HL-60 (cell line): ENCODE results near the gene TSC22D2.

ENCODE experiments used
- GABPA ChIP-seq: IDR thresholded peaks from 2 replicates; pipeline ENCODE4 v1.6.1; 2012; ENCODE audit warnings: low read depth
- POLR2AphosphoS5 ChIP-seq: IDR thresholded peaks from 2 replicates; pipeline ENCODE4 v1.6.1; 2012; ENCODE audit warnings: low read depth
- SPI1 ChIP-seq: IDR thresholded peaks from 2 replicates; pipeline ENCODE4 v1.6.1; 2012; ENCODE audit warnings: low read depth, mild to moderate bottlenecking, borderline replicate concordance
- TF ChIP-seq, protein P1 (sequence below): IDR thresholded peaks from 2 replicates; pipeline ENCODE4 v1.6.1; 2012; ENCODE audit warnings: low read depth; ENCODE audit not compliant: insufficient replicate concordance
- TF ChIP-seq, protein P2 (sequence below): IDR thresholded peaks from one replicate; pipeline ENCODE4 v1.5.1; 2011; ENCODE audit warnings: low read length, control low read depth, inconsistent platforms; ENCODE audit not compliant: insufficient read depth

DNA sequence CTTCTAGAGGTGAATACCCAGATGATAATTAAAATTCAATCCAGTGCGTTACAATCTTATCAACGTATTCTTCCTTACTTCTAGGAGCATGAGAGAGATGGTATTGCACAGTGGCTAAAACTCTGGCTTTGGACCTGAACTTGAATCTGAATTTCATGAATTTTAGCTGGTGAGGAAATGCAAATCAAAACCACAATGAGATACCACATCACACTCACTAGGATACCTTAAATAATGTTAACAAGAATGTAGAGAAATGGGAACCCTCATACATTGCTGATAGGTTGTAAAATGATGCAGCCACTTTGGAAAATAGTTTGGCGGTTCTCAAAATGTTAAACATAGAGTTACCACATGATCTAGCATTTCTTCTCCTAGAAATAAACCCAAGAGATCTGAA lies 47.1 kb upstream of the TSC22D2 start:
- TF ChIP-seq, protein P1, sequence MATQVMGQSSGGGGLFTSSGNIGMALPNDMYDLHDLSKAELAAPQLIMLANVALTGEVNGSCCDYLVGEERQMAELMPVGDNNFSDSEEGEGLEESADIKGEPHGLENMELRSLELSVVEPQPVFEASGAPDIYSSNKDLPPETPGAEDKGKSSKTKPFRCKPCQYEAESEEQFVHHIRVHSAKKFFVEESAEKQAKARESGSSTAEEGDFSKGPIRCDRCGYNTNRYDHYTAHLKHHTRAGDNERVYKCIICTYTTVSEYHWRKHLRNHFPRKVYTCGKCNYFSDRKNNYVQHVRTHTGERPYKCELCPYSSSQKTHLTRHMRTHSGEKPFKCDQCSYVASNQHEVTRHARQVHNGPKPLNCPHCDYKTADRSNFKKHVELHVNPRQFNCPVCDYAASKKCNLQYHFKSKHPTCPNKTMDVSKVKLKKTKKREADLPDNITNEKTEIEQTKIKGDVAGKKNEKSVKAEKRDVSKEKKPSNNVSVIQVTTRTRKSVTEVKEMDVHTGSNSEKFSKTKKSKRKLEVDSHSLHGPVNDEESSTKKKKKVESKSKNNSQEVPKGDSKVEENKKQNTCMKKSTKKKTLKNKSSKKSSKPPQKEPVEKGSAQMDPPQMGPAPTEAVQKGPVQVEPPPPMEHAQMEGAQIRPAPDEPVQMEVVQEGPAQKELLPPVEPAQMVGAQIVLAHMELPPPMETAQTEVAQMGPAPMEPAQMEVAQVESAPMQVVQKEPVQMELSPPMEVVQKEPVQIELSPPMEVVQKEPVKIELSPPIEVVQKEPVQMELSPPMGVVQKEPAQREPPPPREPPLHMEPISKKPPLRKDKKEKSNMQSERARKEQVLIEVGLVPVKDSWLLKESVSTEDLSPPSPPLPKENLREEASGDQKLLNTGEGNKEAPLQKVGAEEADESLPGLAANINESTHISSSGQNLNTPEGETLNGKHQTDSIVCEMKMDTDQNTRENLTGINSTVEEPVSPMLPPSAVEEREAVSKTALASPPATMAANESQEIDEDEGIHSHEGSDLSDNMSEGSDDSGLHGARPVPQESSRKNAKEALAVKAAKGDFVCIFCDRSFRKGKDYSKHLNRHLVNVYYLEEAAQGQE: no peak
- TF ChIP-seq, protein P2, sequence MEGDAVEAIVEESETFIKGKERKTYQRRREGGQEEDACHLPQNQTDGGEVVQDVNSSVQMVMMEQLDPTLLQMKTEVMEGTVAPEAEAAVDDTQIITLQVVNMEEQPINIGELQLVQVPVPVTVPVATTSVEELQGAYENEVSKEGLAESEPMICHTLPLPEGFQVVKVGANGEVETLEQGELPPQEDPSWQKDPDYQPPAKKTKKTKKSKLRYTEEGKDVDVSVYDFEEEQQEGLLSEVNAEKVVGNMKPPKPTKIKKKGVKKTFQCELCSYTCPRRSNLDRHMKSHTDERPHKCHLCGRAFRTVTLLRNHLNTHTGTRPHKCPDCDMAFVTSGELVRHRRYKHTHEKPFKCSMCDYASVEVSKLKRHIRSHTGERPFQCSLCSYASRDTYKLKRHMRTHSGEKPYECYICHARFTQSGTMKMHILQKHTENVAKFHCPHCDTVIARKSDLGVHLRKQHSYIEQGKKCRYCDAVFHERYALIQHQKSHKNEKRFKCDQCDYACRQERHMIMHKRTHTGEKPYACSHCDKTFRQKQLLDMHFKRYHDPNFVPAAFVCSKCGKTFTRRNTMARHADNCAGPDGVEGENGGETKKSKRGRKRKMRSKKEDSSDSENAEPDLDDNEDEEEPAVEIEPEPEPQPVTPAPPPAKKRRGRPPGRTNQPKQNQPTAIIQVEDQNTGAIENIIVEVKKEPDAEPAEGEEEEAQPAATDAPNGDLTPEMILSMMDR: no peak
- TF ChIP-seq POLR2AphosphoS5 (no peak), GABPA (no peak), SPI1 (no peak)
